IPS-18c (cell line): Measurements from ENCODE around the gene CD84.

Experiments
- H3K4me3 ChIP-seq: 2 replicates; pipeline ENCODE4 v1.7.0; 2013; ENCODE audit warnings: low read depth, mild to moderate bottlenecking, low read length, moderate library complexity; ENCODE audit not compliant: insufficient read depth
- H3K9me3 ChIP-seq: one replicate; pipeline ENCODE4 v1.6.1; 2013; ENCODE audit warnings: mild to moderate bottlenecking, low read length, moderate library complexity; ENCODE audit not compliant: control insufficient read depth, insufficient read depth

The CD84 gene

GRCh38 chr1:160558660-160559380 is 20.5 kb downstream of the CD84 start:
- Histone ChIP-seq H3K4me3 (no peak overlapping the region), H3K9me3 (no peaks in the 10 kb centered on the region)

- Histone ChIP-seq H3K9me3 (no peaks in the 10 kb centered on the region), H3K4me3 (no peak overlapping the region)
Measured at GRCh38 chr1:160553778-160554177, 25.5 kb downstream of the CD84 start.

- Histone ChIP-seq H3K4me3 (no peak overlapping the region), H3K9me3 (no peaks in the 10 kb centered on the region)
Measured at GRCh38 chr1:160552425-160552824, 26.9 kb downstream of the CD84 start.

GRCh38 chr1:160550572-160551034 is 28.7 kb downstream of the CD84 start:
- H3K9me3 ChIP-seq: no peaks in the 10 kb centered on the region
- no peak overlapping the region for H3K4me3 ChIP-seq

- H3K9me3 ChIP-seq: no peaks in the 10 kb centered on the region
- H3K4me3 ChIP-seq: no peak overlapping the region
Measured at GRCh38 chr1:160549665-160550006, 29.7 kb downstream of the CD84 start.

DNA sequence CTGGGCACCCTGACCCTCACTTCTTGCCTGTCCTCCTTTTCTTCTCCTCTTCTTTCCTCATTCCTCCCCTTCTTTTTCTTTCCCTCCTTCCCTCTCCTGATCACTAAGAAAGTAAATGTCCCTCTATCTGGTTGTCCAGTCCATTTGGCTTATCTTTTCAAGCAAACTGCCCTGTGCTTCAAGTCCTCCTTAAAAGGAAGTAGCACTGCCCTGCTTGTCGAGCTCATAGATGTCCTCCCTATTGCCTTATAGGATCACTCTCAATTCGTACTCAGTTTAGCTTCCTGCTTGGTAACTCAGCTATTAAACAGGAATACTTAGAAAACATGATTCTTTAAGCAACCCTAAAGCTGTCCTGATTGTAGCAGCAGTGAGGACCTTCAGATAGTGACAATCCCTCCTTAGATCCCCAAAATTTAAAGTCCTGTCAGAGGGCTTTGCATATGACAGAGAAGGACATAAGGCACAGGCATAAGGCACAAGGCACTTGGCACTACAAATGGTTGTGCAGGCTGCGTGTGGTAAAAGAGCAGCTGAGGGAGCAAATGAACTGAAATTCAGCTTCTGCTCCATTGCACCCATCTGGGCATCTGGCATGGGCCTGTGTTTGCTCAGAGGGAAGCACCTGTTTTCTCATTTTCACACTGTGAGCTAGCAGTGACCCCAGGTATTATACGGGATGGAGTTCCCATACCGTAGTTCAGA is 30.2 kb downstream of the CD84 start:
- no peak overlapping the region for H3K4me3 ChIP-seq
- H3K9me3 ChIP-seq: no peaks in the 10 kb centered on the region

- H3K9me3 ChIP-seq: no peaks in the 10 kb centered on the region
- H3K4me3 ChIP-seq: no peak overlapping the region
Measured at GRCh38 chr1:160548183-160548582, 31.1 kb downstream of the CD84 start.

DNA sequence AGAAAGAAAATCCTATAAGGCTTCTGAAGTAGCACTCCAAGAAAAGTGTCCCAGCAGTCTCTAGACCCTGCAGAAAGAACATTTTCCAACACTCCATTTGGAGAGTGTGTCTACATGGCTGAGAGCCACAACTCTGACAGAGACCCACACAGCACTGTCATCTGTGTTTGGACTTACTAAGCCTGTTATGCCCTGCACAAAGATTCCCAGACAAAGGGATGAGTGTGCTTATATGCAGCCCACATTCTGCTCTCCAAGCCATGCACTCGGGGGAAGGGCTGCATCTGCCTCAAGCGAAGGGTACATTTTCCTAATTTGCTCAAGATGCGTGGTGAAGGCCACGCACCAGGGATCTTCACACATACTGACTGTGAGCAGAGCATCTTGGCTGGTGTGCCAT is 31.9 kb downstream of the CD84 start:
- Histone ChIP-seq H3K9me3 (no peaks in the 10 kb centered on the region), H3K4me3 (no peak overlapping the region)

- no peak overlapping the region for H3K4me3 ChIP-seq
- no peaks in the 10 kb centered on the region for H3K9me3 ChIP-seq
Measured at GRCh38 chr1:160546942-160547341, 32.4 kb downstream of the CD84 start.

GRCh38 chr1:160544647-160545046 is 34.6 kb downstream of the CD84 start:
- no peak overlapping the region for H3K4me3 ChIP-seq

GRCh38 chr1:160542303-160542945 is 36.9 kb downstream of the CD84 start:
- no peak overlapping the region for H3K4me3 ChIP-seq
- H3K9me3 ChIP-seq: no peaks in the 10 kb centered on the region

More at GRCh38 chr1:160544647-160545046, 34.6 kb downstream of the CD84 start:
- H3K9me3 ChIP-seq: no peaks in the 10 kb centered on the region

DNA sequence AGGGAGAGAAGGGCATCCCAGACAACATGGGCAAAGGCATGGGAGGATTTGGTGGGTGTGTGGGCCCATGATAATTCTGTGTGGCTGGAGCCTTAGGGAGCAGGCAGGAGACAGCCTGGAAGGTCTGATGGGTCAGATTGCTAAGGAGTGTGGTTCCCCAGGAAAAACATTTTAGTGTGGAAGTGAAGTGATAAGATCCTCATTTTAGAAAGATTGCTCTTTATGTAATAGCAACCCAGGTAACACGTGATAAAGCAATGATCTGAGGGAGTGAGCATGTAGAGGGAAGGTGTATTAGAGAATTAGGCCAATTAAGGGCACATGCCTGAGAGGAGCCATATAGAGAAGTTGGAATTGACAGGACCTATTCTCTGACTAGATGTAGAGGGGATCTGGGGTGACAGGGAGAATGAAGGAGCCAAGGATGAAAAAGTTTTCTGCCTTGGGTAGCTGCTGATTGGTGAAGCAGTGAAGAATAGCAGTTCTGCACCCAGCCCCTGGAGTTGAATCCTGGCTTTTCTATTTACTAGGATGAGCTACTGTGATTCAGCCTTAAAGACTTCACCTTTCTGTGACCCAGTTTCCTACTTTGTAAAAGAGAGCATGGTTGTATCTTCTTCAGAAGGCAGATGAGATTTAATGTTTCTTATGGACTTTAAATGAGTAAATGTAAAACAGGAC is 37.5 kb downstream of the CD84 start:
- Histone ChIP-seq H3K4me3 (no peak overlapping the region), H3K9me3 (no peaks in the 10 kb centered on the region)

GRCh38 chr1:160540859-160541233 is 38.5 kb downstream of the CD84 start:
- Histone ChIP-seq H3K4me3 (no peak overlapping the region), H3K9me3 (no peaks in the 10 kb centered on the region)

DNA sequence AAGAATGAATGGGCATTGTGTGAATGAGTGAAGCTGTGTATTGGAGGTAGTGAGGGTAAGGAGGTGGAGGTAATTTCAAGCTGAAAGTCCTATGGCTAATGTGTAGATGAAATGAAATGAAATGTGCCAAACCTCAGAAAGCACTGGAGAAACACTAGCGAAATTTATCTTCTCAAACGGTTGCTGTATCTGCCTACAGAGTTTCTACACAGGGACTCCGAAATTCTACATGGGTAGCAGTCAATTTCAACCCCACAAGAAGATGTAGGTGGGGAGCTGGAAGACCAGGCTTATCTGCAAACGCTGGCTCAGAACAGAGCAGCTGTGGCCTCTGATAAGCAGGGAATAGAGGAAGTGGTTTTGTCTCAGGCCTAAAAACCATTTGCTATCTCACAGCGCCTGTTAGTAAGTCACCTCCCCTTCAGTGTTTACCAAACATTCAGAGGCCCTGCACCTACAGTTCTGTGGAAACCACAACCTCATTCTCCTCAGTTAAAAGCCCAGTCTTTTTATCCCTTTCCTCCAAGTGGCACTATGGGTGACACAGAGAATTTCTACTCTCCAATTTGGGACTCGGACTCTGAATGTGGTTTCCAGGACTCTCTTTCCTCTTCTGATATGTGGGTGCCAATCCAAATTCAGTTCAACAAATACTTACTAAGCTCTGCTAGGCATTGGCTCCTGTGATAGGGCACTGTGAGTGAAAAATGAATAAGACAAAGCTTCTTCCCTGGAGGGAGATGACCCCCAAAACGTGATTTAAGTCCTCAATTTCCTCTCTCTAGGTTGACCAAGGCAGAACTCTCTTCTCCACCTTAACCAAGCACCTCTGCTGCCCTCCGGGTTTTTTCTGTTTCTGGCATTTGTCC is 39.1 kb downstream of the CD84 start:
- no peak overlapping the region for H3K4me3 ChIP-seq
- H3K9me3 ChIP-seq: no peaks in the 10 kb centered on the region

GRCh38 chr1:160539684-160539989 is 39.7 kb downstream of the CD84 start:
- no peak overlapping the region for H3K4me3 ChIP-seq
- no peaks in the 10 kb centered on the region for H3K9me3 ChIP-seq

DNA sequence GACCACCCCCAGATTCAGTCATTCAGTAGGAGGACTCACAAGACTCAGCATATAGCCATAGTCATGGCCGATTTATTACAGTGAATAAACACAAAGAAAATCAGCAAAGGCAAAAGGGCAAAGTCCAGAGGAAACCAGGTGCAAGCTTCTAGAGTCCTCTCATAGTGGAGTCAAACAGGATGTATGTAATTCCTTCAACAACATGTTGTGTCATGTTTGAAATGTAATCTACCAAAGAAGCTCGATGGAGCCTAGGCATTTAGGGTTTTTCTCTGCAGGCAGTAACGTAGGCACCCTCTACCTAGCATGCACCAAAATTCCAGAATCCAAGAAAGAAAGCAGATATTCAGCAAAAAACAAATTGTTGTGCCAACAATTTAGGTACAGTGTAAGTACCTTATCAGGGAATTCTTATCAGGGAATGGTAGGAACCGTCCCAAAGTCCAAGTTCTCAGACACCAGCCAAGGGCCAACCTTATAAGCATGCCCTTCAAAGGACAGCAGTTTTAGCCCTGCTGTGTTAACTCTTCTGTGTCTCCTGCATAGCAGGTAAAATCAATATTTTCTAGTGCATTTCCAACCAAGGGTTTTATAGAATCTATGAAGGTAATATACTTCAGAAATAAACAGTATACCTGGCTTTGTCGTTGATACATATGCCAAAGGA is 40.2 kb downstream of the CD84 start:
- H3K9me3 ChIP-seq: no peaks in the 10 kb centered on the region
- H3K4me3 ChIP-seq: no peak overlapping the region
